CD4-positive, alpha-beta T cell treated with Interleukin-2 at 100 ng/mL for 4 hours (primary cell): ENCODE measurements around the gene PRKX.
"Not testable (repeated sequence)": the region's sequence is repeated elsewhere in the genome, so short reads cannot be mapped to it uniquely, and the experiment has no call there.

Source experiments
- DNase-seq: peaks from one replicate; pipeline ENCODE4 v3.0.0-alpha.2; 2020; ENCODE audit warnings: low spot score

Gene PRKX

DNA sequence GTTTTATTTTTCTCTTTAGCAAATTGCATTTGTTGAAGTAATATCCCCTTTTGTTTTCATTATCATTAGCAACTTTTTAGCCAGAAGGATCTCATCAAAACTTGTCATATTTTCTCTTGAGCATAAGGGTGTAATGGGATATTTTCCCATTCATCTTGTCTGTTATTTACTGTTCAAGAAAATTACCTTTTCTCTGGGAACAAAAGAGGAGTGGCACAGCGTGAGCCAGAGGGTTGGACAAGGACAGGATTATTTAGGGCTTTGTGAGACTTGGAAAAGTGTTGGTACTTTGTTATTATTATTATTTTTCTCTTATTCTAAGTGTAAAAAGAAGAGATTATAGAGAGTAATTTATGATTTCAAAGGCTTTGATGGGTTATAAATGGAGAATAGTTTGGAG lies 135.9 kb downstream of the PRKX start:
- no peak for DNase-seq

- DNase-seq, result no peak
These were observed 136.5 kb downstream of the PRKX start for GRCh38 chrX:3576886-3577501.

GRCh38 chrX:3567686-3568085 lies 145.8 kb downstream of the PRKX start:
- DNase-seq, result no peak

DNA sequence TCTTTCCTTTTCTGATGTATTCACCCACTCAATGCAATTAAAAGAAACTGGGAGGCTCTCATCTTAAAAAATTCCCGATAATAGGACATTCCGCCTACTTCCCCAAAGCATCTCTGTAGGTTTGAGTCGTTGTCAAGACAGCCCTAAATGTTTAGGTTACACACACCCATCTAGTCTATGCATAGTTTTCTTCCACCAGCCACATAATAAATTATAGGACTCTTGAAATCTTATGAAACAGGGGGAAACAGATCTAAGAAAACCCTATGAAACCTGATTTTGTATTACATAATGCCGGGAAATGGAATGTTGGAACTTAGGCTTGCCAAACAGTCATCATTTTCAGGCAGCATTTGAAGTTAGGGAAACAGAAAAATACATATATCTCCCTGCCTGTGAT lies 150.0 kb downstream of the PRKX start:
- DNase-seq, result no peak

DNA sequence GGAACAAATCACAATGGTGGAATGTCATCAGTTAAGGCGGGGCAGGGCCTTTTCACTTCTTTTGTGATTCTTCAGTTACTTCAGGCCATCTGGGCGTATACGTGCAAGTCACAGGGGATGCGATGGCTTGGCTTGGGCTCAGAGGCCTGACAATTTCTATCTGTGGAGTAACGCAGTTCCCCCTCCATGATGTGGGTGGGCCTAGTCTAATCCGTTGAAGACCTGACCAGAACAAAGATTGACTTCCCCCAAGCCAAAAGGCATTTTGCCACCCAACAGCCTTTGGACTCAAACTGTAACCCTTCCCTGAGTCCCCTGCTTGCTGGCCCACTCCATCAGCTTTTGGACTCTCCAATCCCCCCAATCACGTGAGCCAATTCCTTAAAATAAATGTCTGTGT lies 153.4 kb downstream of the PRKX start:
- not testable (repeated sequence) for DNase-seq
